Calu3 (cell line): Measurements from ENCODE around the gene PLA2G2E. TPM values are rescaled to one million over a fixed set of nuclear protein-coding genes. Genes with fewer than 3 reads are reported as not detected.

Experiments used
- BruUV-seq: library from RNA; stranded (reverse); fragments of 400-500 nt; replicated peaks from 2 replicates; lab custom pipeline; 2021; lab: Mats Ljungman, UMichigan
- CTCF ChIA-PET: fragments of 300-600 bp; sonication (Branson Sonifier 250); formaldehyde crosslinking; loops from one replicate; lab custom pipeline; 2022; ENCODE audit warnings: antibody characterized with exemption; lab: Charles Lee
- DNase-seq: peaks from one replicate; pipeline ENCODE4 v3.0.0; 2022
- H3K27ac Mint-ChIP-seq: one replicate; pipeline ENCODE4 v1.8.0; 2022; ENCODE audit warnings: mixed read lengths; ENCODE audit not compliant: unreplicated experiment
- H3K27me3 Mint-ChIP-seq: one replicate; pipeline ENCODE4 v1.8.0; 2022; ENCODE audit warnings: mixed read lengths; ENCODE audit not compliant: unreplicated experiment
- H3K36me3 Mint-ChIP-seq: one replicate; pipeline ENCODE4 v1.8.0; 2022; ENCODE audit warnings: mild to moderate bottlenecking, moderate library complexity, mixed read lengths; ENCODE audit not compliant: insufficient read depth, unreplicated experiment
- H3K4me1 Mint-ChIP-seq: one replicate; pipeline ENCODE4 v1.8.0; 2022; ENCODE audit warnings: mild to moderate bottlenecking, low read depth, mixed read lengths; ENCODE audit not compliant: unreplicated experiment
- H3K4me3 Mint-ChIP-seq: one replicate; pipeline ENCODE4 v1.8.0; 2022; ENCODE audit warnings: mild to moderate bottlenecking, low read depth, moderate library complexity, mixed read lengths; ENCODE audit not compliant: unreplicated experiment
- H3K9me3 Mint-ChIP-seq: one replicate; pipeline ENCODE4 v1.8.0; 2022; ENCODE audit warnings: low read depth, mixed read lengths; ENCODE audit not compliant: unreplicated experiment
- CTCF ChIP-seq: fragments of 200-600 bp; IDR thresholded peaks from one replicate; pipeline ENCODE4 v1.8.0; 2022; ENCODE audit warnings: antibody characterized with exemption; ENCODE audit not compliant: unreplicated experiment
- intact Hi-C: fragments of 100-400 bp; cut with micrococcal nuclease; formaldehyde crosslinking; loops from one replicate; pipeline ENCODE4 v1.10.0; 2022; ENCODE audit not compliant: unreplicated experiment
- total RNA-seq: library from RNA; stranded (reverse); gene quantifications from 2 replicates; pipeline ENCODE4 v1.2.3, GENCODE V29; 2022

The PLA2G2E gene
- total RNA-seq, 1 experiment from 2014 or later, result not detected

GRCh38 chr1:19889656-19890055, 33.8 kb downstream of the PLA2G2E start:
- CTCF ChIA-PET, result no interaction called here
- Mint-ChIP-seq H3K4me3 (no peak overlapping the region), H3K27me3 (no peaks in the 10 kb centered on the region), H3K4me1 (peaks cover 48% of the 10 kb centered on the region), H3K9me3 (no peaks in the 10 kb centered on the region), H3K36me3 (peaks cover 8% of the 10 kb centered on the region), H3K27ac (no peak overlapping the region)
- intact Hi-C loops, result no loop called here
- no peak for DNase-seq
- BruUV-seq, result no TSS peak
- no peak for TF ChIP-seq CTCF

DNA sequence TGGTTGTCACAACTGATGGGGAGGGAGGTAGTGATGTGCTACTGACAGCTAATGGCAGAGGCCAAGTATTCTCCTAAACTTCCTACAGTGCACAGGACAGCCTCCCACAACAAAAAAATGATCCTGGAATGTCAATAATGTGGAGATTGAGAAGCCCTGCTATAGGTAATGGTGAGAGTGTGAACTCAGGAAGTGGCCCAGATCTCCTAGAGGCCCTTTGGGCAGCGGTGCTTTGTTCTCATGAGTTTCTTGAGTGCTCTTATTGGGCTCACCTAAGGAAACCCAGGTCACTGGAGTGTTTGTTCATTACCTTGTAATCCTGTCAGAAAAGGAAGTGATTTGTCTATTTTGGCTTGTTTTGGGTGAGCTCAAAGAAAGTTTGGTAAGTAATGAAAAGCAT, 35.3 kb downstream of the PLA2G2E start:
- no peaks in the 10 kb centered on the region for H3K9me3 Mint-ChIP-seq
- peaks cover 12% of the 10 kb centered on the region for H3K36me3 Mint-ChIP-seq
- DNase-seq, result no peak
- intact Hi-C loops, result no loop called here
- peaks cover 49% of the 10 kb centered on the region for H3K4me1 Mint-ChIP-seq
- H3K27ac Mint-ChIP-seq, result no peak overlapping the region
- BruUV-seq, result no TSS peak
- CTCF ChIA-PET, result no interaction called here
- TF ChIP-seq CTCF, result no peak
- H3K4me3 Mint-ChIP-seq, result no peak overlapping the region
- H3K27me3 Mint-ChIP-seq, result no peaks in the 10 kb centered on the region

GRCh38 chr1:19885821-19886220, 37.6 kb downstream of the PLA2G2E start:
- no TSS peak for BruUV-seq
- H3K4me1 Mint-ChIP-seq, result peaks cover 33% of the 10 kb centered on the region
- DNase-seq, result no peak
- peaks cover 17% of the 10 kb centered on the region for H3K36me3 Mint-ChIP-seq
- intact Hi-C loops, result no loop called here
- no peak for TF ChIP-seq CTCF
- no peak overlapping the region for H3K4me3 Mint-ChIP-seq
- no peaks in the 10 kb centered on the region for H3K27me3 Mint-ChIP-seq
- H3K27ac Mint-ChIP-seq, result no peak overlapping the region
- CTCF ChIA-PET, result no interaction called here
- H3K9me3 Mint-ChIP-seq, result no peaks in the 10 kb centered on the region

DNA sequence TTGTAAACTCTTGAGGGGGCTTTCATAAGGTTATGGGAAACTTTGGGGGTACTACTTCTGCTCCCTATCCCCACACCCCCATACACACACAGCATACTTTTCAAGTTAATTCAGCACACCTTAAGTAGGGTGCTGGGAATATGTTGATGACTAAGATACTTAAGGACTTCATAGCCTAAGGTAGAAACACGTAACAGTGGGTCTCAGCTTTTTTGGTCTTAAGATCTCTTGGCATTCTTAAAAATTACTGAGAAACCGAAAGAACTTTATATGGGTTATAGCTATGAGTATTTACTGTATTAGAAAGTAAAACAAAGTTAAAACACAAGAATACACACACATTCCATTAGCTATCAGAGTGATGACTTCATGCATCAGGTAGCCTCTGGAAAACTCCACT, 39.1 kb downstream of the PLA2G2E start:
- CTCF ChIA-PET, result interaction anchor here (1.2 kb wide), 1 partner anchor 169 kb away, joined by 3 read pairs; no protein-coding TSS in a partner anchor
- H3K36me3 Mint-ChIP-seq, result peaks cover 17% of the 10 kb centered on the region
- DNase-seq, result no peak
- intact Hi-C loops, result no loop called here
- H3K27me3 Mint-ChIP-seq, result no peaks in the 10 kb centered on the region
- H3K27ac Mint-ChIP-seq, result no peak overlapping the region
- BruUV-seq, result no TSS peak
- TF ChIP-seq CTCF, result no peak
- no peak overlapping the region for H3K4me3 Mint-ChIP-seq
- H3K9me3 Mint-ChIP-seq, result no peaks in the 10 kb centered on the region
- H3K4me1 Mint-ChIP-seq, result peaks cover 22% of the 10 kb centered on the region
